Testis (tissue), 3 donors: ENCODE measurements around the gene EXOC4. TPM values are rescaled to one million over a fixed set of nuclear protein-coding genes. Genes with fewer than 3 reads are reported as not detected.

Source experiments
- DNase-seq: peaks from one replicate; pipeline ENCODE4 v3.0.0-alpha.2; 2019
- H3K27ac ChIP-seq, 2 donors: fragments of 200-600 bp; sonication (generic); one replicate each; pipeline ENCODE4 v1.5.1; 2019
- H3K27me3 ChIP-seq: fragments of 200-600 bp; sonication (generic); one replicate; pipeline ENCODE4 v1.5.1; 2019
- H3K36me3 ChIP-seq: fragments of 200-600 bp; sonication (generic); one replicate; pipeline ENCODE4 v1.5.1; 2017; ENCODE audit warnings: low read depth; ENCODE audit errors: missing control alignments
- H3K4me1 ChIP-seq: fragments of 200-600 bp; sonication (generic); one replicate; pipeline ENCODE4 v1.5.1; 2019
- H3K4me3 ChIP-seq, 2 donors: fragments of 200-600 bp; sonication (generic); one replicate each; pipeline ENCODE4 v1.5.1; 2017 to 2019
- H3K9me3 ChIP-seq: fragments of 200-600 bp; sonication (generic); one replicate; pipeline ENCODE4 v1.5.1; 2017
- POLR2A ChIP-seq: fragments of 450-650 bp; IDR thresholded peaks from one replicate; pipeline ENCODE4 v1.6.1; 2017; ENCODE audit warnings: antibody characterized with exemption, mild to moderate bottlenecking, moderate library complexity
- WGBS, 2 donors: methylation state at CpG; one replicate each; pipeline ENCODE4 v1.1.5; 2018; 5-methylcytosine and 5-hydroxymethylcytosine counted together
- intact Hi-C: fragments of 100-400 bp; cut with DNase I; formaldehyde crosslinking; loops from one replicate; pipeline ENCODE4 v1.15.1; 2023; ENCODE audit warnings: low total_unique reads
- polyA plus RNA-seq: library from polyadenylated mRNA; stranded (reverse); fragments of 350-450 nt; fragmentation: Illumina TruSeq; extraction: RNeasy Lipid Tissue Mini Kit (QIAGEN cat#74804); gene quantifications from one replicate; pipeline ENCODE4 v1.2.3, GENCODE V29; 2014; ENCODE audit warnings: low read depth, low replicate concordance; ENCODE audit not compliant: insufficient read depth
- total RNA-seq, 2 donors: library from RNA; depleted of rRNA; stranded (reverse); fragments of >200 nt; gene quantifications; one replicate each; pipeline ENCODE4 v1.2.3, GENCODE V29; 2016
- TF ChIP-seq, protein P1 (sequence below), 3 experiments: fragments of 450-650 bp in 2 of 3; fragments of 200-600 bp in 1 of 3; sonication (generic) in 1 of 3; IDR thresholded peaks; one replicate each; pipeline ENCODE4 v1.5.1; 2016 to 2019; ENCODE audit warnings: antibody characterized with exemption in 3 of 3, mild to moderate bottlenecking in 2 of 3, moderate library complexity in 1 of 3

EXOC4 gene
- total and polyA plus RNA-seq, 3 donors from 2014 or later = 47.4 to 169 (median 142) TPM

DNA sequence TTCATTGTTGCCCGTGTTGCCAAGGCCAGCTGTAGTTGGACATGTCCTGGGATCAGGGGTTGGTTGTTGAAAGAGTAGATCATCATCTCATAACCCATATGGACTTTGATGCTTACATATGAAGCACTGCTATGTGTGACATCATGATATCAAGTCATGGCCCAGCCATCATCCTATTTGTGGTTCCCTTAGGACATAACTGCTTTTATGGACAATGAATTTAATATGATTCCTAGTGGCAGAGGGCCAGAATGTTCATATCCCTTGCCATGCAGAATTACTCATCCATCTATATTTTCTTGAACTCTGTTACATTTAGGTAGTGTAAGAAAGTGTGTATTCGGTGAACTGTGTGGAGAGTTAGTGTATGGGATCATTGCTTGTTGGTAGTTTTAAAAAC, 530.4 kb downstream of the EXOC4 start:
- no peak overlapping the region for H3K4me3 ChIP-seq
- WGBS, 2 donors = 94 to 97% methylated on average over 2 of the region's 2 CpGs
- TF ChIP-seq, protein P1, sequence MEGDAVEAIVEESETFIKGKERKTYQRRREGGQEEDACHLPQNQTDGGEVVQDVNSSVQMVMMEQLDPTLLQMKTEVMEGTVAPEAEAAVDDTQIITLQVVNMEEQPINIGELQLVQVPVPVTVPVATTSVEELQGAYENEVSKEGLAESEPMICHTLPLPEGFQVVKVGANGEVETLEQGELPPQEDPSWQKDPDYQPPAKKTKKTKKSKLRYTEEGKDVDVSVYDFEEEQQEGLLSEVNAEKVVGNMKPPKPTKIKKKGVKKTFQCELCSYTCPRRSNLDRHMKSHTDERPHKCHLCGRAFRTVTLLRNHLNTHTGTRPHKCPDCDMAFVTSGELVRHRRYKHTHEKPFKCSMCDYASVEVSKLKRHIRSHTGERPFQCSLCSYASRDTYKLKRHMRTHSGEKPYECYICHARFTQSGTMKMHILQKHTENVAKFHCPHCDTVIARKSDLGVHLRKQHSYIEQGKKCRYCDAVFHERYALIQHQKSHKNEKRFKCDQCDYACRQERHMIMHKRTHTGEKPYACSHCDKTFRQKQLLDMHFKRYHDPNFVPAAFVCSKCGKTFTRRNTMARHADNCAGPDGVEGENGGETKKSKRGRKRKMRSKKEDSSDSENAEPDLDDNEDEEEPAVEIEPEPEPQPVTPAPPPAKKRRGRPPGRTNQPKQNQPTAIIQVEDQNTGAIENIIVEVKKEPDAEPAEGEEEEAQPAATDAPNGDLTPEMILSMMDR (IDR thresholded peaks at IDR 0.05) = no peak
- no peak for TF ChIP-seq POLR2A
- no peak overlapping the region for H3K27ac ChIP-seq
- H3K27me3 ChIP-seq = no peaks in the 10 kb centered on the region
- no peaks in the 10 kb centered on the region for H3K36me3 ChIP-seq
- H3K9me3 ChIP-seq = no peaks in the 10 kb centered on the region
- DNase-seq = no peak
- intact Hi-C loops = no loop called here
- no peaks in the 10 kb centered on the region for H3K4me1 ChIP-seq

DNA sequence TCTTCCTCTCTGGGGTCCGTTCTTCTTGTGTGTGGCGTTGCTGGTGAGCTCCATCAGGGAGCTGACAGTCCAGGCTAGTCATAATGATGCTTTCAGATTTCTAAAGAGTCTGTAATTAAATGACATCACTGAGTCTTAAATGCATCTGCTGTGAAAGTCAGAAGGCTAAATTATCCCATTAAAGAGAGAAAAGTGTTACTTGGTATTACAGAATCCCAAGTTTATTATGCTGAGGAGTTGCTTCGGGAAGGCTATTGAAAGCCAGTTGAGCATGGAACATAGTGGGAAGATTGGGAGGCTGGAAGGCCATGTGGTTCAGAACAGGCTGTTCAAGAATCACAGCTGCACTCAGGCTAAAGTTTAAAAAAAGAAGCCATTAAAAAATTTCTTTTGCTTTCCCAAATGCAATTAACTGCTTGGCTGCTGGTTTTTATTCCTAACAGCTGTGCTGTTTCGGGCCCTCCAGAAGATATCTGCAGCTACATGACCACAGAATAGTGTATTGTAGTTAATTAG, 531.7 kb downstream of the EXOC4 start:
- H3K27me3 ChIP-seq = no peaks in the 10 kb centered on the region
- H3K4me1 ChIP-seq = no peaks in the 10 kb centered on the region
- H3K27ac ChIP-seq = peak overlapping the region in 1 of 2 donors; percentile 25
- 54 to 63% methylated on average over 4 of the region's 4 CpGs for WGBS, 2 donors
- no peaks in the 10 kb centered on the region for H3K36me3 ChIP-seq
- H3K4me3 ChIP-seq = no peak overlapping the region
- intact Hi-C loops = no loop called here
- DNase-seq = peak; percentile 33
- TF ChIP-seq, protein P1 (IDR thresholded peaks at IDR 0.05) = no peak
- no peak for TF ChIP-seq POLR2A
- H3K9me3 ChIP-seq = no peaks in the 10 kb centered on the region

DNA sequence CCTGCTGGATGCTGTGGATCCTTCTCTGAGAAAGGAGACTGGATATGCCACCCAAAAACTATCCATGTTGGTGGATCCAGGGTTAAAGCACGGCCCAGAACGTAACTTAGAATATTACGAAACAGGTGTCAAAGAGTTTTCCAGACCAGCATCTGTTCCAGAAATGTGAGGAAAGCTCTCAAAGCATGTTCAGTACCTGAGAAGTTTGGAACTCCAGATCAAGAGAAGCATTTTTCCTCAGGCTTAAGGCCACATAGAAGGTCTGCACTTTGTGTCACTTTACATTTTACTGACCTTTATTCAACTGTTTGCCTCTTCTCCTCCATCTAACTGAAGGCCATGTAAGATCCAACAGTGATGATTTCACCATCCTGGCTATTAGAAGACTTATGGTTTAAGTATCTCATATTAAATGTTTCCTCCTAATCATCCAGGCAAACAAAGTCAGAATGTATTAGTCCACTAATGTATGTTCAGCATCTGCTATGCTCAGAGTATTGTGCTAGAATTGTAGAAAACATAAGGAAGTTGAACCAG, 533.6 kb downstream of the EXOC4 start:
- Histone ChIP-seq H3K4me1 (no peaks in the 10 kb centered on the region), H3K36me3 (no peaks in the 10 kb centered on the region), H3K9me3 (no peaks in the 10 kb centered on the region), H3K27me3 (no peaks in the 10 kb centered on the region), H3K4me3 (no peak overlapping the region), H3K27ac (no peak overlapping the region)
- WGBS, 2 donors = 42 to 56% methylated on average over 3 of the region's 3 CpGs
- DNase-seq = no peak
- intact Hi-C loops = no loop called here
- TF ChIP-seq POLR2A = no peak
- TF ChIP-seq, protein P1 (IDR thresholded peaks at IDR 0.05) = no peak

DNA sequence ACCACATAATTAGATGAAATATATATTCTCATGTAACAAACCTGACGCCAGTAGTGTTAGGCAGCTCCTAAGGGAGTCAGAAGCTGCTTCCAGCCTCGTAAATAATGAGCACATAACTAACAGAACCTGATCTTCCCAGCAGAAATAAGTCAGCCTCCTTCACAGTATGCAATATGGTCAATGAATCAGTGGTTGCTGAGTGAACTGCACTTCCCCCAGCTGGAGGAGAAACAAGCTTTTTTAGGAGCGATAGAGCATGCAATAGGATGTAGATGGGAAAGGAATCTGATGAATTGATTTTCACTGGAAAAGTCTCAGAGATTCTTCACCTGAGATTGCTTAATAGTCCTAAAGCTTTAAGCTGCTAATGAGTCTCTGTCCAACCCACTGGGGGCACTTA, 537.1 kb downstream of the EXOC4 start:
- Histone ChIP-seq H3K9me3 (no peaks in the 10 kb centered on the region), H3K4me3 (no peak overlapping the region), H3K4me1 (no peaks in the 10 kb centered on the region), H3K27me3 (no peaks in the 10 kb centered on the region), H3K27ac (no peak overlapping the region), H3K36me3 (no peaks in the 10 kb centered on the region)
- no peak for DNase-seq
- TF ChIP-seq, protein P1 (IDR thresholded peaks at IDR 0.05) = no peak
- no peak for TF ChIP-seq POLR2A
- WGBS, 2 donors = 67 to 81% methylated on average over 3 of the region's 3 CpGs
- intact Hi-C loops = no loop called here

DNA sequence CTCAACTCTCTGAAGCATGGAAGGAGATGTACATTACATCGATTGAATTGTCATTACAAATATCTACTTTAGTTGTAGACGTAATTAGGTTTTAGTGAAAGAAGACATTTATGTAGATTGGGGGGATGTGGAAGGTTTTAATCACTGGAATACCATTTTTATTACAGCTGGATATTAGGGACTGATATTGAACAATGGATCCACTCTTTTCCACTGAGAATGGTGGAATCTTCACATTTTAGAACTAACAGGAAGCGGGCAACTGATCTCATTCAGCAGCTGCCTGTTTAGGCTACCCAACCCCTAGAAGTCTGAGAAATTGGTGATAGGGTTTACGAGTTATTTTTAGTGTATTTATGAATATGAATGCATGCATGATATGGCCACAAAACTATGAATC, 538.0 kb downstream of the EXOC4 start:
- H3K4me3 ChIP-seq = no peak overlapping the region
- TF ChIP-seq, protein P1 (IDR thresholded peaks at IDR 0.05) = no peak
- TF ChIP-seq POLR2A = no peak
- DNase-seq = no peak
- WGBS, 2 donors = 89 to 95% methylated on average over 4 of the region's 4 CpGs
- H3K36me3 ChIP-seq = no peaks in the 10 kb centered on the region
- no peaks in the 10 kb centered on the region for H3K4me1 ChIP-seq
- intact Hi-C loops = no loop called here
- no peaks in the 10 kb centered on the region for H3K27me3 ChIP-seq
- H3K27ac ChIP-seq = no peak overlapping the region
- no peaks in the 10 kb centered on the region for H3K9me3 ChIP-seq
